Measurements from ENCODE around the gene WDR18. TPM values are rescaled to one million over a fixed set of nuclear protein-coding genes. Genes with fewer than 3 reads are reported as not detected.

WDR18 gene
- total RNA-seq, 1 experiment from 2014 or later = 44.0 TPM

DNA sequence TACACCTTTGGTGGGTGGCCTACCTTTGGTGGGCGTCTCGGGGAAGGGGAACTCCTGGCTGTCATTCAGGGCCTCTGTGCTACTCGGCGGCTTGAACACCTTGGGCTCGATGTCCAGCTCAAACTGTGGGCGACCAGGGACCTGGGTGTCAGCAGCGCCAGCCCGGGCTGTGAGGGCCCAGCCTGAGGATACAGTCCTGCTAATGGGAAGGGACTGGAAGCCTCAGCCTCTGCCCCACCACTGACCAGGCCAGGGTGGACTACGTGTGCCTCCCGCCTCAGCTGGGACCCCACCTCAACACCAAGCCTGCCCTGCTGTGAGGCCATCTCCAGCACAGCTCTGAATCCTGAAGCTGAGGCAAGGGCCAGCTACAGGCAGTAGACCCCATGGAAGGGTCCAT is 29.1 kb downstream of the WDR18 start:
- H3K27me3 ChIP-seq (ENCODE audit: control insufficient read depth, insufficient read depth, low read length) = no peaks in the 10 kb centered on the region
- DNase-seq (ENCODE audit: low read depth, low spot score) = no peak
- TF ChIP-seq TCF7L2 (IDR thresholded peaks at IDR 0.05; ENCODE audit: low read depth, low read length) = no peak
- TF ChIP-seq REST (IDR thresholded peaks at IDR 0.05; ENCODE audit: insufficient read depth in 1 of 2, low read depth in 2 of 2, low read length in 1 of 2) = no peak
- TF ChIP-seq CTCF (IDR thresholded peaks at IDR 0.05) = no peak
- no peak for TF ChIP-seq POLR2AphosphoS5 (IDR thresholded peaks at IDR 0.05; ENCODE audit: low read depth, low read length)
- no peak for TF ChIP-seq SIN3A (IDR thresholded peaks at IDR 0.05; ENCODE audit: borderline replicate concordance, insufficient read depth, low read depth, low read length)
- no peak overlapping the region for H3K4me3 ChIP-seq (ENCODE audit: low read depth in 2 of 2, low read length in 2 of 2)
- ChIA-PET CTCF (no interaction called here), POLR2A (no interaction called here)
- ATAC-seq = no peak
- H3K27ac ChIP-seq (ENCODE audit: low read length) = no peak overlapping the region
- H3K36me3 ChIP-seq (ENCODE audit: control insufficient read depth, insufficient read depth, low read length) = no peaks in the 10 kb centered on the region
- H3K4me1 ChIP-seq (ENCODE audit: control insufficient read depth, insufficient read depth, low read length) = peaks cover 18% of the 10 kb centered on the region
- intact Hi-C loops (cut with micrococcal nuclease; ENCODE audit: unreplicated experiment) = no loop called here
- no TSS peak for BruUV-seq (replicated peaks)
- in situ Hi-C loops (cut with HindIII; ENCODE audit: low pct_unique_long_range_greater_than_20kb, low sequenced_read_pairs) = no loop called here
- no peaks in the 10 kb centered on the region for H3K9me3 ChIP-seq (ENCODE audit: control insufficient read depth, insufficient read depth, low read depth, low read length)

- DNase-seq (ENCODE audit: low read depth, low spot score) (no peak), ATAC-seq (no peak)
- Histone ChIP-seq H3K36me3 (ENCODE audit: control insufficient read depth, insufficient read depth, low read length) (no peaks in the 10 kb centered on the region), H3K27me3 (ENCODE audit: control insufficient read depth, insufficient read depth, low read length) (no peaks in the 10 kb centered on the region), H3K9me3 (ENCODE audit: control insufficient read depth, insufficient read depth, low read depth, low read length) (no peaks in the 10 kb centered on the region), H3K4me3 (ENCODE audit: low read depth in 2 of 2, low read length in 2 of 2) (no peak overlapping the region), H3K27ac (ENCODE audit: low read length) (no peak overlapping the region), H3K4me1 (ENCODE audit: control insufficient read depth, insufficient read depth, low read length) (peaks cover 20% of the 10 kb centered on the region)
- TF ChIP-seq SIN3A (IDR thresholded peaks at IDR 0.05; ENCODE audit: borderline replicate concordance, insufficient read depth, low read depth, low read length) (no peak), POLR2AphosphoS5 (IDR thresholded peaks at IDR 0.05; ENCODE audit: low read depth, low read length) (no peak), REST (IDR thresholded peaks at IDR 0.05; ENCODE audit: insufficient read depth in 1 of 2, low read depth in 2 of 2, low read length in 1 of 2) (no peak), TCF7L2 (IDR thresholded peaks at IDR 0.05; ENCODE audit: low read depth, low read length) (no peak), CTCF (IDR thresholded peaks at IDR 0.05) (no peak)
- intact Hi-C loops (cut with micrococcal nuclease; ENCODE audit: unreplicated experiment) = no loop called here
- in situ Hi-C loops (cut with HindIII; ENCODE audit: low pct_unique_long_range_greater_than_20kb, low sequenced_read_pairs) = no loop called here
- ChIA-PET CTCF (no interaction called here), POLR2A (interaction anchor here (0.6 kb wide), 1 partner anchor 54 kb away, joined by 3 read pairs; no protein-coding TSS in a partner anchor)
- BruUV-seq (replicated peaks) = no TSS peak
Measured at GRCh38 chr19:1014161-1015060, 30.3 kb downstream of the WDR18 start.
